ENCODE results near the gene APBB1IP. TPM values are rescaled to one million over a fixed set of nuclear protein-coding genes. Genes with fewer than 3 reads are reported as not detected.

Gene APBB1IP
- polyA plus RNA-seq, 3 donors = 24.6 to 78.7 (median 45.4) TPM

GRCh38 chr10:26556748-26557640 is 118.9 kb downstream of the APBB1IP start:
- Mint-ChIP-seq H3K27me3 (ENCODE audit: low read depth in 3 of 3) (peaks cover 0 to 2% (median 0%) of the 10 kb centered on the region in 3 donors), H3K27ac (peak overlapping the region; percentile 17 to 97 (median 64)), H3K36me3 (peaks cover 69 to 84% of the 10 kb centered on the region in 2 donors), H3K4me3 (no peak overlapping the region), H3K4me1 (peaks cover 43% of the 10 kb centered on the region), H3K9me3 (peaks cover 0 to 2% (median 0%) of the 10 kb centered on the region in 7 donors)
- Histone ChIP-seq H3K9ac (ENCODE audit: insufficient read depth, low read length, poor library complexity, severe bottlenecking) (no peak overlapping the region), H3K4me1 (ENCODE audit: control insufficient read depth in 1 of 2, insufficient read depth in 2 of 2, low read length in 2 of 2) (peaks cover 25 to 37% of the 10 kb centered on the region in 2 donors), H3K4me3 (replicated peaks in 1 of 3; ENCODE audit: low read depth in 2 of 3, low read length in 3 of 3) (no peak overlapping the region), H3K4me2 (replicated peaks; ENCODE audit: extremely low read depth, low read length, poor library complexity, severe bottlenecking) (no peak overlapping the region), H3K27me3 (ENCODE audit: control insufficient read depth in 2 of 2, insufficient read depth in 2 of 2, low read length in 2 of 2) (no peaks in the 10 kb centered on the region), H3K27ac (ENCODE audit: low read depth in 1 of 2, low read length in 2 of 2) (peak overlapping the region in 1 of 2 donors; percentile 73), H3K36me3 (replicated peaks in 1 of 2; ENCODE audit: control insufficient read depth in 1 of 2, insufficient read depth in 2 of 2, low read length in 2 of 2) (peaks cover 63 to 81% of the 10 kb centered on the region in 2 donors), H3K79me2 (ENCODE audit: insufficient read depth, low read length) (peaks cover 24% of the 10 kb centered on the region), H4K20me1 (ENCODE audit: insufficient read depth, low read length) (peaks cover 51% of the 10 kb centered on the region), H2AFZ (ENCODE audit: insufficient read depth, low read depth, low read length, poor library complexity, severe bottlenecking) (no peak overlapping the region), H3K9me3 (replicated peaks in 1 of 2; ENCODE audit: control insufficient read depth in 1 of 2, insufficient read depth in 1 of 2, low read length in 2 of 2) (no peaks in the 10 kb centered on the region)
- peak; percentile 93 for TF ChIP-seq CTCF (IDR thresholded peaks at IDR 0.05)
- WGBS (ENCODE audit: insufficient coverage) = 33% methylated on average over 3 of the region's 9 CpGs
- intact Hi-C loops (cut with micrococcal nuclease) = loop anchor here (1.0 to 10.0 kb wide), 5 partner anchors 52 to 680 kb away; partner anchors contain the start of gene APBB1IP (in 1 of the 2)
- peak; percentile 23 to 46 (median 42) for DNase-seq

GRCh38 chr10:26557641-26558014 is 119.5 kb downstream of the APBB1IP start:
- intact Hi-C loops (cut with micrococcal nuclease) = loop anchor here (1.0 to 10.0 kb wide), 5 partner anchors 53 to 680 kb away; partner anchors contain the start of gene APBB1IP (in 1 of the 2)
- H3K4me2 ChIP-seq (replicated peaks; ENCODE audit: extremely low read depth, low read length, poor library complexity, severe bottlenecking) = no peak overlapping the region
- DNase-seq = no peak
- no peak overlapping the region for H2AFZ ChIP-seq (ENCODE audit: insufficient read depth, low read depth, low read length, poor library complexity, severe bottlenecking)
- peaks cover 25 to 31% of the 10 kb centered on the region in 2 donors for H3K4me1 ChIP-seq (ENCODE audit: control insufficient read depth in 1 of 2, insufficient read depth in 2 of 2, low read length in 2 of 2)
- peaks cover 0 to 3% (median 0%) of the 10 kb centered on the region in 7 donors for H3K9me3 Mint-ChIP-seq
- WGBS (ENCODE audit: insufficient coverage) = 93% methylated on average over 3 of the region's 5 CpGs
- H3K4me1 Mint-ChIP-seq = peaks cover 36% of the 10 kb centered on the region
- no peak overlapping the region for H3K4me3 Mint-ChIP-seq
- H3K27ac Mint-ChIP-seq = peak overlapping the region in 2 of 7 donors; percentile 59 to 64
- no peak overlapping the region for H3K4me3 ChIP-seq (replicated peaks in 1 of 3; ENCODE audit: low read depth in 2 of 3, low read length in 3 of 3)
- no peak overlapping the region for H3K9ac ChIP-seq (ENCODE audit: insufficient read depth, low read length, poor library complexity, severe bottlenecking)
- H3K27me3 ChIP-seq (ENCODE audit: control insufficient read depth in 2 of 2, insufficient read depth in 2 of 2, low read length in 2 of 2) = no peaks in the 10 kb centered on the region
- peaks cover 45% of the 10 kb centered on the region for H4K20me1 ChIP-seq (ENCODE audit: insufficient read depth, low read length)
- TF ChIP-seq CTCF (IDR thresholded peaks at IDR 0.05) = no peak
- peaks cover 69 to 82% of the 10 kb centered on the region in 2 donors for H3K36me3 Mint-ChIP-seq
- H3K27ac ChIP-seq (ENCODE audit: low read depth in 1 of 2, low read length in 2 of 2) = peak overlapping the region in 1 of 2 donors; percentile 16
- H3K27me3 Mint-ChIP-seq (ENCODE audit: low read depth in 3 of 3) = peaks cover 0 to 2% (median 0%) of the 10 kb centered on the region in 3 donors
- H3K9me3 ChIP-seq (replicated peaks in 1 of 2; ENCODE audit: control insufficient read depth in 1 of 2, insufficient read depth in 1 of 2, low read length in 2 of 2) = no peaks in the 10 kb centered on the region
- H3K36me3 ChIP-seq (replicated peaks in 1 of 2; ENCODE audit: control insufficient read depth in 1 of 2, insufficient read depth in 2 of 2, low read length in 2 of 2) = peaks cover 63 to 81% of the 10 kb centered on the region in 2 donors
- peaks cover 24% of the 10 kb centered on the region for H3K79me2 ChIP-seq (ENCODE audit: insufficient read depth, low read length)

All from CD14-positive monocyte (primary cell).